SHP77 (cell line): ENCODE results near the gene EGFL7.

ENCODE experiments used
- DNase-seq, 2 experiments: peaks; one replicate each; lab custom pipeline; 2025; lab: John Stamatoyannopoulos, UW

The EGFL7 gene

GRCh38 chr9:136660971-136661550 lies 1.7 kb upstream of the EGFL7 start:
- DNase-seq = no peak

- DNase-seq = no peak
Observed at GRCh38 chr9:136661641-136662325, 933 bp upstream of the EGFL7 start.

GRCh38 chr9:136662326-136662655 lies 425 bp upstream of the EGFL7 start:
- no peak for DNase-seq

GRCh38 chr9:136664000-136664915 lies 1.5 kb downstream of the EGFL7 start:
- DNase-seq = no peak

- no peak for DNase-seq
Observed at GRCh38 chr9:136665111-136665703, 2.5 kb downstream of the EGFL7 start.

GRCh38 chr9:136665704-136666371 lies 3.1 kb downstream of the EGFL7 start:
- DNase-seq = no peak

GRCh38 chr9:136666372-136667213 lies 3.9 kb downstream of the EGFL7 start:
- no peak for DNase-seq

- DNase-seq = no peak
Observed at GRCh38 chr9:136667214-136667939, 4.7 kb downstream of the EGFL7 start.

- DNase-seq = no peak
Observed at GRCh38 chr9:136667940-136668760, 5.4 kb downstream of the EGFL7 start.

GRCh38 chr9:136668983-136669790 lies 6.5 kb downstream of the EGFL7 start:
- DNase-seq = no peak

- DNase-seq = no peak
Observed at GRCh38 chr9:136669791-136670464, 7.2 kb downstream of the EGFL7 start.

- no peak for DNase-seq
Observed at GRCh38 chr9:136670576-136671253, 8.0 kb downstream of the EGFL7 start.

GRCh38 chr9:136671254-136671614 lies 8.5 kb downstream of the EGFL7 start:
- no peak for DNase-seq

- DNase-seq = no peak
Observed at GRCh38 chr9:136671646-136672430, 9.1 kb downstream of the EGFL7 start.

GRCh38 chr9:136672431-136673087 lies 9.8 kb downstream of the EGFL7 start:
- no peak for DNase-seq
